HG02938 (cell line): ENCODE results near the gene ETFBKMT.

Experiments used
- ATAC-seq: cut with Tn5 transposase; IDR thresholded peaks from one replicate; pipeline ENCODE4 v1.9.1; 2021; ENCODE audit warnings: mild to moderate bottlenecking, moderate library complexity; ENCODE audit not compliant: unreplicated experiment

Gene ETFBKMT, protein sequence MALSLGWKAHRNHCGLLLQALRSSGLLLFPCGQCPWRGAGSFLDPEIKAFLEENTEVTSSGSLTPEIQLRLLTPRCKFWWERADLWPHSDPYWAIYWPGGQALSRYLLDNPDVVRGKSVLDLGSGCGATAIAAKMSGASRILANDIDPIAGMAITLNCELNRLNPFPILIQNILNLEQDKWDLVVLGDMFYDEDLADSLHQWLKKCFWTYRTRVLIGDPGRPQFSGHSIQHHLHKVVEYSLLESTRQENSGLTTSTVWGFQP

GRCh38 chr12:31659087-31659942 lies at the start of gene ETFBKMT:
Gene ETFBKMT, plus strand, starts transcription at chr12:31659688. Its CDS starts 2,266 bp downstream, at chr12:31661954.
- peak; percentile 97 for ATAC-seq

- no peak for ATAC-seq
These were observed 46.7 kb upstream of the ETFBKMT start for GRCh38 chr12:31612819-31613218.

- ATAC-seq, result no peak
These were observed 41.1 kb upstream of the ETFBKMT start for GRCh38 chr12:31618228-31619025.

GRCh38 chr12:31620311-31620710 lies 39.2 kb upstream of the ETFBKMT start:
- ATAC-seq, result no peak

GRCh38 chr12:31622038-31622437 lies 37.5 kb upstream of the ETFBKMT start:
- no peak for ATAC-seq

- no peak for ATAC-seq
These were observed 33.1 kb upstream of the ETFBKMT start for GRCh38 chr12:31626270-31626995.

GRCh38 chr12:31627456-31628054 lies 31.9 kb upstream of the ETFBKMT start:
- ATAC-seq, result no peak

DNA sequence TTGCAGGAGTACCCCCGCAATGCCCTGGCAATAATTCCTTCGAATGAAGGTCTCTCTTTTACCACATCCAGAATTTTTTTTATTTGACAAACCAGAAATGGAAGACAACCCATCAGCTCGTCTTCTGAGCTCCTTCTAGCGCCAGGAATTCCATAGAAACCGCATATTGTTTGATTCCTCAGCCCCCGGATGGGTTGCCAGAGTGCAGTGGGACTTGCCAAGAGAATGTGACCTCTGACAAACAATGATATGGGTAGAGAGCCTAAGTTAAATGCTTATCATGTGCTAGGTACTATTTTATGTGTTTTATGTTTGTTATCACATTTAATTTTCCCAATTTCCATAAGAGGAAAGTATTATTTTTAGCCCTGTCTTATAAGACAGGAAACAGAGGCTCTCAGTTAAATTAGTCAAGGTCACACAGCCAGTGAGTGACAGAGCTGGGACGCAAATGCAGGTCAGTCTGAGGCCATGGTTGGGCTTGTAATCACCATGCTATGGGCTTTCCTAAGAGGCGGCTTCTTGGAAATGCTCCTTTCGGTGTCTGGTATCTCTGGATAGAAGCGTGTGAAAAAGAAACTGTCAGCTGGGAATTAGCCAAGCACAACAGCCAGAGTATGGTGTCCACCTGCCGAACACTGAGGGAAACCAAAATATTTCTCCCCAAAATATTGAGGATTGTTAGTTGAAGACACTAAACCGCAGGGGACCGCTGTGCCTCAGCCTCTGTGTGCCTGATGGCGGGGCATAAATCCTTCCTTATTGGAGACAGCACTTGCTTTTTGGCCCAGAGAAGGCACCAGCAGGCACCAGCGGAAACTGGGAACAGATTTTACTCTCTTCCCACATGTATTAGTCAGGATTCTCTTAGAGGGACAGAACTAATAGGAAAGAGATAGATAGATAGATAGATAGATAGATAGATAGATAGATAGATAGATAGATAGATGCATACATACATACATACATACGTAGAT lies 29.4 kb upstream of the ETFBKMT start:
- ATAC-seq, result no peak

DNA sequence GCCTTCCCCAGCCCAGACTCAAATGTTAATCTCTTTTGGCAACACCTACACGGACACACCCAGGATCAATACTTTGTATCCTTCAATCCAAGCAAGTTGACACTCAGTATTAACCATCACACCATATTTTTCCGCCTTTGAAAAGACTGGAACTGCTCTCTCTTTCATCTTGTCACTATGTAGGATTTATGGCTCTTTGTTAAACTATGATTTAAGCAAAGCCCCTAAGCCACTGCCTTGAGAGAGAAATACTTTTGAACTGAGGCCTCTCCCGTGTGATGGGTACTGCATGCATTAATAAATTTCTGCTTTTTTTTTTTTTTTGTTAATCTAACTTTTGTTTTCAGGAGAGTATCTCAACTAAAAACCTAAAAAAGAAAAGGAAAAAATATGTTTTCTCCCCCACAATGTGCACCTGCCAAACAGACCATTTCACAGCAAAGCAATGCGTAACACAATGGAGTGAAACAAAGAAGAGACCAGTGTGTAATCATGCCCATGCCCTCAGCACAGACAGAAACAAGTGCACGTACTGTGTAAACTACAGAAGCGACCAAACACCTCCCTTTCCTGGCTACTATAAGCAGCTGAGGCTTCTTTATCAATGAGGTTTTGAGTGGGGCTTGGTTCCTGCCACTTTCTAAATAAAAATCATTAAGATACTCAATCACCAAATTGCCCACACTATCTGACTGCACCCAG lies 28.3 kb upstream of the ETFBKMT start:
- ATAC-seq, result no peak

- no peak for ATAC-seq
These were observed 27.7 kb upstream of the ETFBKMT start for GRCh38 chr12:31631809-31632208.

- ATAC-seq, result no peak
These were observed 26.0 kb upstream of the ETFBKMT start for GRCh38 chr12:31633464-31633863.

GRCh38 chr12:31634620-31635019 lies 24.9 kb upstream of the ETFBKMT start:
- no peak for ATAC-seq

DNA sequence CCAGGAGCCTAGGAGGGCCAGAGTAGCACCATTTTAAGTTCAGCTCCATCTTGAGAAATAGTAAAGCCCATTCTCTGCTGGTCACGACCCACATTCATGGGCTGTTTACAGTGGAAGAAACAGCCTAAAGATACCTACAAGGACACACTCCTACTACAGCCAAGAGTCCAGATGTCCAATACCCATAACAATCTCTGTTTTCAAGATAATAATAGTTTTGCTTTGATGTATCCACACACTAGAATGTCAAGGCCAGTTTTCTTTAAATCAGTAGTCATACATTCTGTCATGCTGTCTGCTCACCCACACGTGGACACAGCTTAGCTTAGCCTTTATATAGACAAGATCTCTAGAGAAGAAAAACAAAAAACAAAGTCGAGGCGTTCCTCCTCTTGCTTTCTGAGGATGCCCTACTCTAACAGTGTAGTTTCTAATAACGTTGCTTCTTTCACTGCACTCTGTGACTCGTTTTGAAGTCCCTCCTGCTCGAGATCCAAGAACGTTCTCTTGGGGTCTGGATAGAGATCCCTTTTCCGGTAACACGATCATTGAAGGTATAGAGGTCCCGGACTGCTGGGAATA lies 17.9 kb upstream of the ETFBKMT start:
- ATAC-seq, result no peak

DNA sequence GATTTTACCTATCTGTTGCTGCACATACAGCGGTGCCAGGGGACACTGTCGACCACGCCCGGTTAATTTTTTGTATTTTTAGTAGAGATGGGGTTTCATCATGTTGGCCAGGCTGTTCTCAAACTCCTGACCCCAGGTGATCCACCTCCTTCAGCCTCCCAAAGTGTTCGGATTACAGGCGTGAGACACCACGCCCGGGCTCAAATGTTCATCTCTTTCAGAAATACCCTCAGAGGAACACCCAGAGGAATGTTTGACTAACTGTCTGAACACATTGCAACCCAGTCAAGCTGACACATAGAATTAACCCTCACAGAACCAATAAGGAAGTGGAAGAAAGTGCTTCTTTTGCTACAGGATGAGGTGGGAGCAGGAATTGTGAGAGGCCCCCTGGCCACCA lies 15.0 kb upstream of the ETFBKMT start:
- no peak for ATAC-seq

- ATAC-seq, result no peak
These were observed 13.6 kb upstream of the ETFBKMT start for GRCh38 chr12:31645924-31646323.

GRCh38 chr12:31647086-31647491 lies 12.4 kb upstream of the ETFBKMT start:
- ATAC-seq, result no peak

- no peak for ATAC-seq
These were observed 8.6 kb upstream of the ETFBKMT start for GRCh38 chr12:31650918-31651317.

GRCh38 chr12:31651893-31652521 lies 7.5 kb upstream of the ETFBKMT start:
- no peak for ATAC-seq
